NCI-H2081 (cell line): ENCODE results near the gene WBP1L.
"Not testable (repeated sequence)": the region's sequence is repeated elsewhere in the genome, so short reads cannot be mapped to it uniquely, and the experiment has no call there.

Source experiments
- DNase-seq, 2 experiments: peaks; one replicate each; lab custom pipeline; 2025; lab: John Stamatoyannopoulos, UW

Gene WBP1L

GRCh38 chr10:102723989-102724388 is 19.8 kb upstream of the WBP1L start:
- no peak for DNase-seq

- no peak for DNase-seq
Observed at GRCh38 chr10:102726274-102726673, 17.5 kb upstream of the WBP1L start.

GRCh38 chr10:102727037-102727818 is 16.5 kb upstream of the WBP1L start:
- DNase-seq: no peak

GRCh38 chr10:102729029-102730026 is 14.4 kb upstream of the WBP1L start:
- peak; percentile 10 to 48 for DNase-seq

- no peak for DNase-seq
Observed at GRCh38 chr10:102731222-102731800, 12.4 kb upstream of the WBP1L start.

- no peak for DNase-seq
Observed at GRCh38 chr10:102732661-102733060, 11.1 kb upstream of the WBP1L start.

- no peak for DNase-seq
Observed at GRCh38 chr10:102735065-102735562, 8.6 kb upstream of the WBP1L start.

GRCh38 chr10:102738692-102739121 is 5.0 kb upstream of the WBP1L start:
- DNase-seq: no peak

- no peak for DNase-seq
Observed at GRCh38 chr10:102740229-102740628, 3.5 kb upstream of the WBP1L start.

- DNase-seq: no peak
Observed at GRCh38 chr10:102741726-102742237, 2.0 kb upstream of the WBP1L start.

GRCh38 chr10:102742313-102742712 is 1.4 kb upstream of the WBP1L start:
- DNase-seq: not testable (repeated sequence)

- no peak for DNase-seq
Observed at GRCh38 chr10:102743078-102743587, 615 bp upstream of the WBP1L start.

- DNase-seq: no peak
Observed at GRCh38 chr10:102744374-102745051, 765 bp downstream of the WBP1L start.

- no peak for DNase-seq
Observed at GRCh38 chr10:102745157-102745556, 1.4 kb downstream of the WBP1L start.

- DNase-seq: no peak
Observed at GRCh38 chr10:102752266-102752930, 8.7 kb downstream of the WBP1L start.

- DNase-seq: no peak
Observed at GRCh38 chr10:102752934-102753664, 9.4 kb downstream of the WBP1L start.

- no peak for DNase-seq
Observed at GRCh38 chr10:102753718-102754117, 10.0 kb downstream of the WBP1L start.

GRCh38 chr10:102757323-102757722 is 13.6 kb downstream of the WBP1L start:
- no peak for DNase-seq

- no peak for DNase-seq
Observed at GRCh38 chr10:102758240-102758932, 14.6 kb downstream of the WBP1L start.
